Measurements from ENCODE around the gene CUX1.

GRCh38 chr7:102289057-102289456 lies 471.6 kb downstream of the CUX1 start:
- no peak for TF ChIP-seq RAD21 (IDR thresholded peaks at IDR 0.05; ENCODE audit: low read depth)
- TF ChIP-seq CREB1 (IDR thresholded peaks at IDR 0.05; ENCODE audit: low read depth) = no peak
- TF ChIP-seq TEAD4 (IDR thresholded peaks at IDR 0.05) = no peak
- TF ChIP-seq REST (IDR thresholded peaks at IDR 0.05; ENCODE audit: low read depth) = no peak
- TF ChIP-seq TAF1 (IDR thresholded peaks at IDR 0.05; ENCODE audit: low read depth) = no peak
- no peak for TF ChIP-seq FOXM1 (IDR thresholded peaks at IDR 0.05; ENCODE audit: borderline replicate concordance, low read depth)
